ENCODE data around the gene SCAMP4. TPM values are rescaled to one million over a fixed set of nuclear protein-coding genes. Genes with fewer than 3 reads are reported as not detected.

SCAMP4 gene
- total and polyA plus RNA-seq, 2 donors (not counting 1 experiment from before 2014, with no cell fraction given), result 16.9 to 29.7 TPM

DNA sequence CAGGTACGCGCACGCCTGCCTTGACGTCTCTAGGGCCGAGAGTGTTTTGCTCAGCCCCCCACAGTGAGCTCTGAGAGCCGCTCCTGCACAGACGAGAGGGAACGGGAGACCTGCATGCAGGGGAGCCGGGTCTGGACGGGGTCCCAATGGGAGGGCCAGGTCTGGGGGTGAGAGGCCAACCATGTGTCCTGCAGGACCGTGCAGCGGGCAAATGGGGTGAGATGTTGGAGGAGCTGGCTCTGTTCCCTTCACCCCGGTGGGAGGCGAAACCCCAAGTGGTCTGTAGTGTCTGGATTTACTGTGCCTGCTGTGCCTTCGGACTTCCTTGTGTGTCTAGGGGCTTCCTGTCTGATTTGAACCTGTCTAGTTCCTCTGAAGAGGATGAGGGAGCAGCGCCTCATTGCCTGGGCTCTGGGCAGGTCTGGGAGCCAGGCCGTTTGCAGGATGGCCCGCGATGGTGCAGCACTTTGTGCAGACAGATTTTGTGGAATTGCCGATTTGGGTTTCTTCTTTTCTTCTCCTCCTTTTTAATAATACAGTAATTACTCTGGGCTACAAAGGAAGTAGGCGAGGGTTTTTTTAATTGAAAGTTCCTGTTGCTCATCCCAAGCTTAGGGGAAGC is 37.8 kb downstream of the SCAMP4 start:
- Histone ChIP-seq H3K4me1 (ENCODE audit: control insufficient read depth, extremely low read depth, insufficient read depth, low read length) (peaks cover 13% of the 10 kb centered on the region), H3K4me2 (ENCODE audit: extremely low read depth, insufficient read depth, low read length) (peak overlapping the region; percentile 96), H3K36me3 (ENCODE audit: control insufficient read depth, insufficient read depth, low read length) (no peaks in the 10 kb centered on the region), H3K9me3 (ENCODE audit: control insufficient read depth, insufficient read depth, low read depth, low read length) (no peaks in the 10 kb centered on the region), H4K20me1 (ENCODE audit: control insufficient read depth, extremely low read depth, insufficient read depth, low read length) (no peaks in the 10 kb centered on the region), H3K79me2 (ENCODE audit: control insufficient read depth, insufficient read depth, low read length) (peaks cover 58% of the 10 kb centered on the region), H3K4me3 (replicated peaks in 1 of 4; ENCODE audit: control extremely low read depth in 1 of 4, insufficient read depth in 1 of 4, low read depth in 3 of 4, low read length in 4 of 4) (peak overlapping the region; percentile 76 to 87 (median 84)), H2AFZ (ENCODE audit: low read length) (no peak overlapping the region), H3K27ac (ENCODE audit: insufficient read depth, low read length) (peak overlapping the region; percentile 28), H3K27me3 (ENCODE audit: control insufficient read depth, insufficient read depth, low read length) (no peaks in the 10 kb centered on the region), H3K9ac (ENCODE audit: insufficient read depth, low read length) (peak overlapping the region; percentile 42)
- peak in 1 of 2 donors; percentile 6 for DNase-seq (ENCODE audit: low read depth in 2 of 2)
- TF ChIP-seq EZH2 (IDR thresholded peaks at IDR 0.05; ENCODE audit: low read length, missing control alignments), result no peak
- TF ChIP-seq, protein P1, sequence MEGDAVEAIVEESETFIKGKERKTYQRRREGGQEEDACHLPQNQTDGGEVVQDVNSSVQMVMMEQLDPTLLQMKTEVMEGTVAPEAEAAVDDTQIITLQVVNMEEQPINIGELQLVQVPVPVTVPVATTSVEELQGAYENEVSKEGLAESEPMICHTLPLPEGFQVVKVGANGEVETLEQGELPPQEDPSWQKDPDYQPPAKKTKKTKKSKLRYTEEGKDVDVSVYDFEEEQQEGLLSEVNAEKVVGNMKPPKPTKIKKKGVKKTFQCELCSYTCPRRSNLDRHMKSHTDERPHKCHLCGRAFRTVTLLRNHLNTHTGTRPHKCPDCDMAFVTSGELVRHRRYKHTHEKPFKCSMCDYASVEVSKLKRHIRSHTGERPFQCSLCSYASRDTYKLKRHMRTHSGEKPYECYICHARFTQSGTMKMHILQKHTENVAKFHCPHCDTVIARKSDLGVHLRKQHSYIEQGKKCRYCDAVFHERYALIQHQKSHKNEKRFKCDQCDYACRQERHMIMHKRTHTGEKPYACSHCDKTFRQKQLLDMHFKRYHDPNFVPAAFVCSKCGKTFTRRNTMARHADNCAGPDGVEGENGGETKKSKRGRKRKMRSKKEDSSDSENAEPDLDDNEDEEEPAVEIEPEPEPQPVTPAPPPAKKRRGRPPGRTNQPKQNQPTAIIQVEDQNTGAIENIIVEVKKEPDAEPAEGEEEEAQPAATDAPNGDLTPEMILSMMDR (conservative IDR thresholded peaks at IDR 0.05 in 1 of 2, IDR thresholded peaks at IDR 0.05 in 1 of 2; ENCODE audit: low read depth in 1 of 2, low read length in 2 of 2), result no peak

DNA sequence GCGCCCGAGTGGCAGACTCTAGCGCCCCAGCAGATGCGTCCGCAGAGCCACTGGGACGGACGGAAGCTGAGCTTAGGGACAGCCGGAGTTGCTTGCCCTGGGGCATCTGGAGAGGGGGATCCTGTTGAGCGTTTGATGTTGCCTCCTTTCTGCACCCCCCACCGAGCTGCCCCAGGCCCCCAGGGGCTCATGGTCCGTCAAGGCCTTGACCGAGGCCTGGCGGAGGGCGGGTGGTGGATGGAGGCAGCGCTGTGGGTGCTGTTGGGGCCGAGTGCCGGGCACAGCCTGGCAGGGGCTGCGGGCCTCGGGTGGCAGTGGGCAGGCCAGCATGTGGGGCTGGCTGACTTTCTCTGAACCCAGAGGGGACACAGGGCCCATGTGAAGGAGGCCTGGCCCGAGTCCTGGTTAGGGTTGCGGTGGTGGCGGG is 38.5 kb downstream of the SCAMP4 start:
- no peaks in the 10 kb centered on the region for H4K20me1 ChIP-seq (ENCODE audit: control insufficient read depth, extremely low read depth, insufficient read depth, low read length)
- no peak overlapping the region for H3K27ac ChIP-seq (ENCODE audit: insufficient read depth, low read length)
- TF ChIP-seq EZH2 (IDR thresholded peaks at IDR 0.05; ENCODE audit: low read length, missing control alignments), result no peak
- TF ChIP-seq, protein P1 (conservative IDR thresholded peaks at IDR 0.05 in 1 of 2, IDR thresholded peaks at IDR 0.05 in 1 of 2; ENCODE audit: low read depth in 1 of 2, low read length in 2 of 2), result no peak
- H2AFZ ChIP-seq (ENCODE audit: low read length), result no peak overlapping the region
- no peaks in the 10 kb centered on the region for H3K9me3 ChIP-seq (ENCODE audit: control insufficient read depth, insufficient read depth, low read depth, low read length)
- no peak overlapping the region for H3K9ac ChIP-seq (ENCODE audit: insufficient read depth, low read length)
- H3K4me3 ChIP-seq (replicated peaks in 1 of 4; ENCODE audit: control extremely low read depth in 1 of 4, insufficient read depth in 1 of 4, low read depth in 3 of 4, low read length in 4 of 4), result peak overlapping the region in 1 of 4 experiments; percentile 4
- peaks cover 61% of the 10 kb centered on the region for H3K79me2 ChIP-seq (ENCODE audit: control insufficient read depth, insufficient read depth, low read length)
- no peak for DNase-seq (ENCODE audit: low read depth in 2 of 2)
- peaks cover 13% of the 10 kb centered on the region for H3K4me1 ChIP-seq (ENCODE audit: control insufficient read depth, extremely low read depth, insufficient read depth, low read length)
- H3K36me3 ChIP-seq (ENCODE audit: control insufficient read depth, insufficient read depth, low read length), result no peaks in the 10 kb centered on the region
- H3K27me3 ChIP-seq (ENCODE audit: control insufficient read depth, insufficient read depth, low read length), result no peaks in the 10 kb centered on the region
- H3K4me2 ChIP-seq (ENCODE audit: extremely low read depth, insufficient read depth, low read length), result no peak overlapping the region

DNA sequence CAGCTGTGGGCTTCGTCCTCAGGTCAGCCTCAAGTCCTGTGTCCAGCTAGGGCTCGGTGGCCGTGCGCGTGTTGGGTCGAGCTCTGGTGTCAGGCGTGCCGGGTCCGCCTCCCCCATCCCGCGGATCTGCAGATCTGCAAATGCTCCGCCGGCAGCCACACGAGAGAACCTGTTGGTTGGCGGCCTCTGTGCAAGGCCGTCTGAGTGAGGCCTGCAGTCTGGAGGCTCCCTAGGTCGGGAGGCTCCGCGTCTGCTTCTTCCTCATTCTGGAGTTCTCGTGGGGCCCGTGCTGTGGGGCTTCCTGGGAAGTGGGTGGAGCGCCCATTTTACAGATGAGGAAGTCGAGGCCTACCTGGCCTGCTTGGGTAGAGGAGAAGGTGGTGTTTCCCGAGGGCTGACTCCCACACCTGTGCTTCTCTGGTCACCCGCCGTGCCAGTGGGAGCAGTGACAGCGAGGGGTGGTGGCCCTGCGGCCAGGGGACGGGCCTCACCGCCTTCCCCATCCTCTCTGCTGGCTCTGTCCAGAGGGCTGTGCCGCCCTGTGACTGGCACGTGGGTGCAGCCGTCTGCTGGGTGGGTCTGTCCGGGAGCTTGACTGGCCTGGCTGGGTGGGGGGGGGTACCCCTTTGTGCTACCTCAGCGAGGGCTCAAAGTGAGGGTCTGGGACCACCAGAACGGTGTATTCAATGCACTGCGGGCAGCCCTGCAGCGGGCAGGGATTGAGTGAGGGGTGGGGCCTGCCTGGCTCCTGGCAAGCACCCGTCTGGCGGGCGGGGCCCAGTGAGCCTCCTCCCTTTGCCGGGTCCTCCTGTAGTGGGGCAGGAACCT is 39.1 kb downstream of the SCAMP4 start:
- Histone ChIP-seq H3K4me2 (ENCODE audit: extremely low read depth, insufficient read depth, low read length) (no peak overlapping the region), H3K36me3 (ENCODE audit: control insufficient read depth, insufficient read depth, low read length) (peaks cover under 1% of the 10 kb centered on the region)
- DNase-seq (ENCODE audit: low read depth in 2 of 2), result no peak

More for the DNA sequence above, 39.1 kb downstream of the SCAMP4 start:
- Histone ChIP-seq H2AFZ (ENCODE audit: low read length) (no peak overlapping the region), H3K27ac (ENCODE audit: insufficient read depth, low read length) (no peak overlapping the region), H3K4me1 (ENCODE audit: control insufficient read depth, extremely low read depth, insufficient read depth, low read length) (peaks cover 13% of the 10 kb centered on the region), H4K20me1 (ENCODE audit: control insufficient read depth, extremely low read depth, insufficient read depth, low read length) (no peaks in the 10 kb centered on the region), H3K4me3 (replicated peaks in 1 of 4; ENCODE audit: control extremely low read depth in 1 of 4, insufficient read depth in 1 of 4, low read depth in 3 of 4, low read length in 4 of 4) (no peak overlapping the region), H3K79me2 (ENCODE audit: control insufficient read depth, insufficient read depth, low read length) (peaks cover 67% of the 10 kb centered on the region), H3K9ac (ENCODE audit: insufficient read depth, low read length) (no peak overlapping the region), H3K27me3 (ENCODE audit: control insufficient read depth, insufficient read depth, low read length) (no peaks in the 10 kb centered on the region), H3K9me3 (ENCODE audit: control insufficient read depth, insufficient read depth, low read depth, low read length) (no peaks in the 10 kb centered on the region)
- TF ChIP-seq EZH2 (IDR thresholded peaks at IDR 0.05; ENCODE audit: low read length, missing control alignments), result no peak
- TF ChIP-seq, protein P1 (conservative IDR thresholded peaks at IDR 0.05 in 1 of 2, IDR thresholded peaks at IDR 0.05 in 1 of 2; ENCODE audit: low read depth in 1 of 2, low read length in 2 of 2), result no peak

Measured in fibroblast of lung (primary cell).